Measurements from ENCODE around the gene PRKD1. TPM values are rescaled to one million over a fixed set of nuclear protein-coding genes. Genes with fewer than 3 reads are reported as not detected.
"Not testable (repeated sequence)": the region's sequence is repeated elsewhere in the genome, so short reads cannot be mapped to it uniquely, and the experiment has no call there.

PRKD1 gene
- total RNA-seq, 1 experiment from 2014 or later, result 5.1 TPM

DNA sequence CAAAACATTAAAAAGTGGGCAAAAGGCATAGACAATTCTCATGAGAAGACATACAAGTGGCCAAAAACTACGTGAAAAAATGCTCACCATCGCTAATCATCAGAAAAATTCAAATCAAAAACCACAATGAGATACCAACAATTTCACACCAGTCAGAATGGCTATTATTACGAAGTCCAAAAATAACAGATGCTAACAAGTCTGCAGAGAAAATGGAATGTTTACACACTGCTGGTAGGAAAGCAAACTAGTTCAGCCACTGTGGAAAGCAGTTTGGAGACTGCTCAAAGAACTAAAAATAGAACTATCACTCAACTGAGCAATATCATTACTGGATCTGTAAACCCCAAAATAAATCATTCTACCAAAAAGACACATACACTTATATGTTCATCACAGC lies 76.2 kb downstream of the PRKD1 start:
- no peak for DNase-seq (ENCODE audit: low read depth)
- in situ Hi-C loops (cut with HindIII; ENCODE audit: low pct_unique_long_range_greater_than_20kb, low sequenced_read_pairs), result no loop called here

DNA sequence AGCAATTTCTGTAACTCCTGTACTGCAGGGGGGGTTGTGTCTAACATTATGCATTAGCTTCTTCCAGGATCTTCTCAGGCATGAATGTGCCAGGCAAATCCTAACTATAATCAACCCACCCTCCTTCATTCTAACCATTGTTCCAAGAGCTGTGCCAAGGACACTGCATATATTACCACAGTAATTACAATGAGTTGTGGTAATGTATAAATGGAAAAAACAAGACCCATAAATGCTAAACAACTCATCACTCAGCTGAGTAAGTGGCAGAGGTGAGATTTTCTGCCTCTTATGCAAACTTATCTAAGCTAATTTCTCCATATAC lies 80.6 kb downstream of the PRKD1 start:
- in situ Hi-C loops (cut with HindIII; ENCODE audit: low pct_unique_long_range_greater_than_20kb, low sequenced_read_pairs), result no loop called here
- DNase-seq (ENCODE audit: low read depth), result no peak

DNA sequence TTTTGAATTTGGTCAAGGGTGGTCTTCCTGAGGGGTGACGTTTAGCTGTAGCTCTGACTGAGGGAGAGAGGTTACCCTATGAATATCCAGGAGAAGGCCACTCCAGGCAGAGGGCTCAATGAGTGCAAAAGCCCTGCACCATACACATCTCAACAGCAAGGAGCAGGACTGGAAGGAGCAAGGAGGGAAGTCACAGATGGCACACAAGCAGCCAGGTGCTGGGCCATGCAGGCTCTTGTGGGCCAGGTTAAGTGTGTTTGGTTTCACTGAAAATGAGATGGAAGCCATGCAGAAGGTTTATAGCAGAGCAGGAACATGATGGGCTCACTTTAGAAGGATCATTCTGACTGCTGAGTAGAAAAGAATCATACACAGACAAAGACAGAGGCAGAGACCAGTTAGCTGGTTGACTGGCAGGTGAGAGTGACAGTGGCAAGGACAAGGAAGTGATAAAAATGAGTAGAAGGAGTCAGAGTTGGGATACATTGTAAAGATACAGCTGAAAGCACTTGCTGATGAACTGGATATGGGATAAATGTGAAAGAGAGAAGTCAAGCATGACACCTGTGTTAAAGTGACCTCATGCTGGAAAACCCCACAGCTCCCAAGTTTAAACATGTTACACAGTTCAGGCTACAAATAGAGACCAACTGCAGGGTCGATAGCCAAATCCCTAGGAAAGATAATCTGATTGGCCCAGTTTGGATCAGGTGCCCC lies 81.2 kb downstream of the PRKD1 start:
- peak; percentile 88 for DNase-seq (ENCODE audit: low read depth)
- in situ Hi-C loops (cut with HindIII; ENCODE audit: low pct_unique_long_range_greater_than_20kb, low sequenced_read_pairs), result no loop called here

DNA sequence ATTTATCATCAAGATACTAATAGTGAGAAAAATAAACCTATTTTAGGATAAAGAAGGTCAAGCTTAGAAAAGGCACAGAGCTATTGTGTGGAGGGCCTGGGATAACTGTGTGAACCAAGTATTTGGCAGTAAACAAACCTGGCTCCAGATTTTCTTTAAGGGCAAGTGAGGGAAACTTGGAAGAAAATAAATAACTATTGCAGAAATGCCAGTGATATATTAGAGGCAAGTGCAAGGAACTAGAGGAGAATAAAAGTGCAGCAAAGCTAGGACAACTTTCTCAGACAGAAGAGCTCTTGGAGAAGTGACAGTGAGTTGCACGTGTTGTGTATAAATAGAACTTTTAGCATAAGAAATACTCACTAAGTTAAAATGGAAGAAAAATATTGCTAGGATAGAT lies 83.7 kb downstream of the PRKD1 start:
- in situ Hi-C loops (cut with HindIII; ENCODE audit: low pct_unique_long_range_greater_than_20kb, low sequenced_read_pairs), result no loop called here
- no peak for DNase-seq (ENCODE audit: low read depth)

DNA sequence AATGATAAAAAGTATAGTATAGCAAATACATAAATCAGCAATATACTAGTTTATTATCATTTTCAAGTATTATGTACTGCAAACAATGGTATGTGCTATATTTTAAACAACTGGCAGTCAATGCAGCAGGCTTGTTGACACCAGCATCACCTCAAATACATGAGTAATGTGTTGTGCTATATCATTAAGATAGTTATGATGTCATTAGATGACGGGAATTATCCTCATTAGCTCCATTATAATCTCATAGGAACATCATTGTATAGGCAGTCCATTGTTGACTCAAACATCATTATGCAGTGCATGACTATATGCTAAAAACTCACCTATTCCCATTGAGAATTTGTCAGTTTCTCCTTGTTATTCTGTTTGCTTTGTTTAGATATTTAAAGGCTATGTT lies 85.4 kb downstream of the PRKD1 start:
- DNase-seq (ENCODE audit: low read depth), result no peak
- in situ Hi-C loops (cut with HindIII; ENCODE audit: low pct_unique_long_range_greater_than_20kb, low sequenced_read_pairs), result no loop called here

DNA sequence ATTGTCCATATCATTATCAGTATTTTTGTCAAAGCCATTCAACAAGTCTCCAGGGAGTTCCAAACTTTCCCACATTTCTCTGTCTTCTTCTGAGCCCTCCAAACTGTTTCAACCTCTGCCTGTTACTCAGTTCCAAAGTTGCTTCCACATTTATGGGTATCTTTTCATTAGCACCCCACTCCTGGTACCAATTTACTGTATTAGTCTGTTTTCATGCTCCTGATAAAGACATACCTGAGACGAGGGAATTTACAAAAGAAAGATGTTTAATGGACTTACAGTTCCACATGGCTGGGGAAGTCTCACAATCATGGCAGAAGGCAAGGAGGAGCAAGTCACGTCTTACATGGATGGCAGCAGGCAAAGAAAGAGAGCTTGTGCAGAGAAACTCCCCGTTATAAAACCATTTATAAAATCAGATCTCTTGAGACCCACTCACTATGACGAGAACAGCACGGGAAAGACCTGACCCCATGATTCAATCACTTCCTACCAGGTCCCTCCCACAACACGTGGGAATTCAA lies 87.2 kb downstream of the PRKD1 start:
- DNase-seq (ENCODE audit: low read depth); in situ Hi-C loops (cut with HindIII; ENCODE audit: low pct_unique_long_range_greater_than_20kb, low sequenced_read_pairs): not testable (repeated sequence)

DNA sequence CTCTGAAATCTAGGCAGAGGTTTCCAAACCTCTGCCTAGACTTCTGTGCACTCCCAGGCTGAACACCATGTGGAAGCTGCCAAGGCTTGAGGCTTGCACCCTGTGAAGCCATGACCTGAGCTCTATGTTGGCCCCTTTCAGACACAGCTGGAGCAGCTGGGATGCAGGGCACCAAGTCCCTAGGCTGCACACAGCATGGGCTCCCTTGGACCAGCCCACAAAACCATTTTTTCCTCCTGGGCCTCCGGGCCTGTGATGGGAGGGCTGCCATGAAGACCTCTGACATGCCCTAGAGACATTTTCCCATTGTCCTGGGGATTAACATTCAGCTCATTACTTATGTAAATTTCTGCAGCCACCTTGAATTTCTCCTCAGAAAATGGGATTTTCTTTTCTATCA lies 88.0 kb downstream of the PRKD1 start:
- DNase-seq (ENCODE audit: low read depth); in situ Hi-C loops (cut with HindIII; ENCODE audit: low pct_unique_long_range_greater_than_20kb, low sequenced_read_pairs): not testable (repeated sequence)

DNA sequence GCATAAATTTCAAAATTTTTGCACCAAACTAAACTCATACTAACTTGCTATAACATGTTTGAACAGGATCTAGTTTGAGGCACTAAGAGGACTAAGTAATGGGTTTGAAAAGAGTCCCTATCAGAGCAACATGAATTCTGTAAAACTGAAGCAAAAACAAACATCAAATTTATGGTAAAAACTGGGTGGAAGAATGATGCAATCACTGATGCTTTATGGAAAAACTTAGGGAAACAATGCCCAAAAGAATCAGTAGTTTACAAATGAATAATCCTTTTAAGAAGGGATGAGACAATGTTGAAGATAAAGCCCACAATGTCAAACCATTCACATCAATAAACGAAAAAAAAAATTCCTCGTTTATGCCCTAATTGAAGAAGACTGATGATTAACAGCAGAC lies 88.9 kb downstream of the PRKD1 start:
- no peak for DNase-seq (ENCODE audit: low read depth)
- in situ Hi-C loops (cut with HindIII; ENCODE audit: low pct_unique_long_range_greater_than_20kb, low sequenced_read_pairs), result no loop called here

DNA sequence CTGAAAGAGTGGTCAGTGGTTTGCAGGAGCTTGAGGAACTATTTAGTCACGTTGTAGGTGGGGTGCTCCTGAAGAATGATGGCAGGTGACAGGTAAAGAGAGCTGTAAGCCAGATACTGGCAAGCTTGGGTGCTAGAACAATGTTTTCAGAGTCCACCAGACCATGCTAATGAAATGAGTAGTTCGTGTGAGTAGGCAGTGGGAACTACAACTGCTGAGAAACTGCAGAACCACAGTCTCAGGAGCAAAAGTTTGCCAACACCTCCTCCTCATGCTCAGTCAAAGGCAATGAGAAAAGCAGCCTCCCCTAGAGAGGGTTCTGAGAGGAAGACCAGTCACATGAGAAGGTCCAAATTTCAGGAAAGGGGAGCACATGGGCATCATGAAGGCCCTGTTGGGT lies 91.3 kb downstream of the PRKD1 start:
- DNase-seq (ENCODE audit: low read depth), result no peak

DNA sequence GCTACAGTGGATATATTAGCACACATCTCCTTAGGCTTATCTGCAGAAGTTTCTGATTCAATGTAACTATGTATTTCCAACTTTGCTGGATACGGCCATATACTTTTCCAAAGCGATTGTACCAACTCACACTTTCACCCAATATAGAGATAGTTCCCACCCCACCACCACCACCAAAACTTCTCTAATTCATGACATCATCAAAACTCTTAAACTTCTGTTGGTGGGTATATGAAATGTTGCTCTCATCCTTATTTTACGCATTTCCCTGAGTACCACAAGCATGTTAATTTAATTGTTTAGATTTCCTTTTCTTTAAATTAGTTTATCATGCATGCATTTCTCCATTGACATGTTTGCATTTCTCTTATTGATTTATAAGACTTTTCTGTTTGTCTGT lies 95.6 kb downstream of the PRKD1 start:
- DNase-seq (ENCODE audit: low read depth), result no peak
- in situ Hi-C loops (cut with HindIII; ENCODE audit: low pct_unique_long_range_greater_than_20kb, low sequenced_read_pairs), result no loop called here

More for the DNA sequence above, 91.3 kb downstream of the PRKD1 start:
- in situ Hi-C loops (cut with HindIII; ENCODE audit: low pct_unique_long_range_greater_than_20kb, low sequenced_read_pairs), result no loop called here

DNA sequence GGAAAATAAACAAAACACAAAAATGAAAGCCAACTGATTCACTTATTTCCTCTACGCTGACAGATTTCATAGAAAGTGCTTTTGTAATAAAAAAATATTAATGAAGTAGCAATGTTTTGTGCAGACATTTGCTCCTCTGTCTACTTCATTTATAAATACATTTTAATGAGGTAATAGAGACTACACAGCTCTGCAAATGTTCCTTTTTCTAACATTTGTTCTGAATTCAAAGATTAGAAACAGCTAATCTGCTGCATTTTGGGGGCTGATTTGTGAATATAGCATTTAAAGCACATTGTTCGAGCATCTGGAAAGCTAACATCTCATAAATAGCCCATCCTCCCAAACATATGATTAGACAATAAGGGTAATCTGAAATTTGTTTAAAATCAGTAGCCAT lies 97.8 kb downstream of the PRKD1 start:
- DNase-seq (ENCODE audit: low read depth), result no peak
- in situ Hi-C loops (cut with HindIII; ENCODE audit: low pct_unique_long_range_greater_than_20kb, low sequenced_read_pairs), result no loop called here

DNA sequence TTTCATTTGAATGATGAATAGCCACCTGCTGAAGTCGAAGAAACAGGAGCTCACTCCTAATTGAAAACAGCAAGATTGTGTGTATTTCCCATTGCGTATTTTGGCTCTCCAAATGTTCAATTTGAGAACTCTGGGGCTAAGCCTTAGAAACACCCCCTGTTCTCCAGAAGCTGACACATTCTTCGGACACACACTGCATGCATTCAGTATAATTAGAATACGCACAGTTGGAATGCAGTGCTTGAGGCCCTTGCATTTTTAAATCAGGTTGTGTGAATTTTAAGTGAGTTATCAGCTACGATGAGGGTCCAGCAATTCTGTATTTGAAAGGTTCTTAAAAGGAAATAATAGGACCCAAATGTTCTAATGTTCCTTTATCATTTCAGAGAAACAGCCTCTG lies 103.8 kb downstream of the PRKD1 start:
- DNase-seq (ENCODE audit: low read depth), result no peak
- in situ Hi-C loops (cut with HindIII; ENCODE audit: low pct_unique_long_range_greater_than_20kb, low sequenced_read_pairs), result no loop called here

DNA sequence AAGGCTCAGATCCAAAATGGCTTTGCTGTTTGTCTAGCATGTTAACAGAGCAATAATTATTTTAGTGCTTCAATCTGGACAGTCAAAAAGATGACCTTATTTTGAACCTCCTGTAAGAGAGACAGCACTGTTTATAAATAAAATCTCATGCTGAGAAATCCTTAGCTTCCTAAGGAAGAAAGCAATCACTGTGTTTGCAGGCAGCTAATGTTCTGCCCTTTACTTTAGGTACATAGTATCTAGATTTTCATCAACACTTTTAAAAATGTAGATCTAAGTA lies 105.3 kb downstream of the PRKD1 start:
- in situ Hi-C loops (cut with HindIII; ENCODE audit: low pct_unique_long_range_greater_than_20kb, low sequenced_read_pairs), result no loop called here
- DNase-seq (ENCODE audit: low read depth), result no peak

DNA sequence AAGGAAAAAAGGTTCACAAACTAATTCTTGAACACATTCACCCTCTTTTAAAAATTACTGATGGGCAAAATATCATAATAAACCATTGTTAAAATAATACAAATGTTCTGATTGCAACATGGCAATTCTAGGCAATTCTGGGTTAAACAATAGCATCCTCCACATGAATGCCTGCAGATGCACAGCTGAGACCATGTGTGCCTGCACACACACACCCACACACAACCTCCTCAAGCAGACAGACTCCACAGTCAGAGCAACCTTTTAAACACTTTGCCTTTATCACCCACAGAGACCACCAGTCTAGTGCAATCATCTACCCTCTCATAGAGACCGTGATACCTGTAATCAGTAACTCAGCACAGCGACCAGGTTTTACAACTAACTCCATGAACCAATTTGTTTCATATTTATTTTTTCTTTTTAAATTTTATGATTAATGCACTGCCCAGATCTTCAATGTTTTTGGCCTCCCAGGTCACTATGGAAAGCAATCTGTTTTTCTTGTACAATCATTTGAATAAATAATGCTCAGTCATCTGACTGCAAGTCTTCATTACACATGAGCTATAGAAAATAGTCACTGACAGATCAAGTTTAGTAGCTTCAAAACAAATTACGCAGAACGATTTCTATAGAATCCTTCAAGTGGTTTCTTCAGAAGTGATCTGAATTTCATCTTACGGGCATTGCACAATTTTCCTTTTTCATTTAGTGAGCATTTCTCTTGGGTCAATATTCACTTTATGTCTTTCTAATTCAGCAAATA lies 105.8 kb downstream of the PRKD1 start:
- in situ Hi-C loops (cut with HindIII; ENCODE audit: low pct_unique_long_range_greater_than_20kb, low sequenced_read_pairs), result no loop called here

DNA sequence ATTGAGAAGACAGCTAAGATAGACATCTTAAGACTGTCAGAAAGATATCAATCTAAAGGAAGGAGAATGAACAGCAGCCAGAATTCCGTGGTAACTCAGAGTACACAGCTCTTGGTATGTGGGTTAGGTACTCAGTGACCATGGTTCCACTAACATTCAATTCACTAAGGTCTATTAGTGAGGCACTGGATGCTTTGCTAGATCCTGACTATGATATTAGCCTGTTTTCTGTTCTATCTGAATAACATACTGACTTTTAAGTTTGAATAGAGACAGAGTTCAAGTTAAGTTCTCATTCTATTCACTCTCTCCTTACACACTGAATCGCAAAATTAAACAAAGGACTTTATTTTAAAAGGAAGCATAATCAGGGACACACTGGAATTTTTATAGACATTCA lies 106.4 kb downstream of the PRKD1 start:
- in situ Hi-C loops (cut with HindIII; ENCODE audit: low pct_unique_long_range_greater_than_20kb, low sequenced_read_pairs), result no loop called here
- no peak for DNase-seq (ENCODE audit: low read depth)

More for the DNA sequence above, 105.8 kb downstream of the PRKD1 start:
- DNase-seq (ENCODE audit: low read depth), result no peak

DNA sequence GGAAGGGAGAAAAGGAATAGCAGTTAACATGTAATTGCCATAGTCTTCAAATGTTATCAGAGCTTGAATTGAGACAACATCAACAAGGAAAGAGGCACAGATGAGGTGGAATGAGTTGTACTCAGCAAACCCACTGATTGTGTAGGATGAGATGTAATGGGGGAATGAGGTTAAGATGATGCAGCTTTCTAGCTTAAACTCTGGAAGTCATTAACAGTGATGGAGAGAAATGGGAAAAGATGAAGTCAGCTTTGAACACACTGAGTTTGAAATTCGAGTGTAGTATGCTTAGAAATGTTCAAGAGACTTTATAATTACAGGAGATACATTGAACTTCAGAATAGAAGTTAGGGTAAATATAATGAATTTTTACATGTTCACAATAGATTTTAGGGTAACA lies 106.9 kb downstream of the PRKD1 start:
- DNase-seq (ENCODE audit: low read depth), result no peak
- in situ Hi-C loops (cut with HindIII; ENCODE audit: low pct_unique_long_range_greater_than_20kb, low sequenced_read_pairs), result no loop called here

DNA sequence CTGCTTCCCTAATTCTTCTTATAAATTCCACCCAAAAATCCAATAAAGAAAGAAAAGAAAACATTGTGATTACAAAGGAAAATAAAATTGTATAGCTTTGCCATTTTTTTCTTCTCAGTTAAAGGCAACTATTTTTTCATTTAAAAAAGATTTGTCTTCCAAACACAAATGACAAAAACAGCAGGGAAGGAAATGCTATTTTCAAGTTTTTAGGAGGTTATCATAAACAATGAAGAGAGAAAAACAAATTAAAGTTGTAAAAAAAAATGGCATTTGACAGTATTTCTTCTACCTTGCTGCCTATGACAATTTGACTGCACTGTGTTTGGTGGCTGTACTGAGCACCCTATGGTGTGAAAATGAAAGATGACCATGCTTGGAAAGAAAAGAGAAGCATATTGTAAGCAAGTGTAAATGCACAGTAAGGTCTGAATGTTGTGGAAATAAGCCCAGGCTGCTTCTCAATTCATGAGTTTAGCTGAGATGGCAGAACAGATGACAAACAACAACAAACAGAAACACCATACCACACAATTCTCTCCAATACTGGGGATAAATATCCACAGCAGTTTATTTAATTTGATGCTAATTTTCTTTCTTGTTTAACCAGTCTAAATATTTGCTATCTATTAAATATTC lies 109.8 kb downstream of the PRKD1 start:
- no peak for DNase-seq (ENCODE audit: low read depth)
- in situ Hi-C loops (cut with HindIII; ENCODE audit: low pct_unique_long_range_greater_than_20kb, low sequenced_read_pairs), result no loop called here

DNA sequence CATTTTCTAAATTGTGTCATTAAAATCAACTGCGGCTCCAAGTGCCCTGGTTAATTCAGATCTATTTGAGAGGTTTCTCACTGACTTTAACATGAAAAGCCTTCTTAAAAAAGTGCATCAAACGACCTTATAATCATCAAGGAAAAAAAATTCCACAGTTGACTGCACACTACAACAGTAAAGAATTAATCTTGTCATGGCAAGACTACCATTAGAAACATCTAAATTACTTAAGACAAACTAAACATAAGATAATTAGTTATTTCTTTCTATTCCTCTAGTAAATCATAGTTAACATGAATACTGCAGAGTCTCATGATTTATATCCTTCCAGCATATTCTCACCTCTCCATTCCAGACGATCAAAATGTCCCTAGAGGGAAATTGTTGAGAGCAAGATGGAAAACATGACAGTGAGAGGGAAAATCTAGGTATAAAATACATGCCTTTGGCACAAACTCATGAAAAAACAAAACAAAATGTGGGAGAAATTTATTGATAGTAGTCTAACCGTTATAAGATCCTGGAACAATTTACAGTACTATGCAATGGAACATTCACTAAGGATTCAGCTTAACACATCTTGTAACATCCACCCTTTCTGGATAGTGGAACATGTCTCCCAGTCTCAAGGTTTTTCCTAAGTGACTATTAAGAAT lies 112.5 kb downstream of the PRKD1 start:
- DNase-seq (ENCODE audit: low read depth), result no peak
- in situ Hi-C loops (cut with HindIII; ENCODE audit: low pct_unique_long_range_greater_than_20kb, low sequenced_read_pairs), result no loop called here

All from Caki2 (cell line).